Body of pancreas (tissue), 4 donors: Measurements from ENCODE around the gene PITPNB.

Experiments
- POLR2A ChIP-seq, 3 donors: fragments of 450-650 bp; IDR thresholded peaks; one replicate each; pipeline ENCODE4 v1.6.1; 2016; ENCODE audit warnings: antibody characterized with exemption in 3 of 3, mild to moderate bottlenecking in 2 of 3
- TF ChIP-seq, protein P1 (sequence below), 7 experiments: fragments of 450-650 bp in 4 of 7; fragments of 200-600 bp in 3 of 7; sonication (generic) in 3 of 7; IDR thresholded peaks; one replicate each; pipeline ENCODE4 v1.5.1; 2016 to 2019; ENCODE audit warnings: antibody characterized with exemption in 7 of 7

DNA sequence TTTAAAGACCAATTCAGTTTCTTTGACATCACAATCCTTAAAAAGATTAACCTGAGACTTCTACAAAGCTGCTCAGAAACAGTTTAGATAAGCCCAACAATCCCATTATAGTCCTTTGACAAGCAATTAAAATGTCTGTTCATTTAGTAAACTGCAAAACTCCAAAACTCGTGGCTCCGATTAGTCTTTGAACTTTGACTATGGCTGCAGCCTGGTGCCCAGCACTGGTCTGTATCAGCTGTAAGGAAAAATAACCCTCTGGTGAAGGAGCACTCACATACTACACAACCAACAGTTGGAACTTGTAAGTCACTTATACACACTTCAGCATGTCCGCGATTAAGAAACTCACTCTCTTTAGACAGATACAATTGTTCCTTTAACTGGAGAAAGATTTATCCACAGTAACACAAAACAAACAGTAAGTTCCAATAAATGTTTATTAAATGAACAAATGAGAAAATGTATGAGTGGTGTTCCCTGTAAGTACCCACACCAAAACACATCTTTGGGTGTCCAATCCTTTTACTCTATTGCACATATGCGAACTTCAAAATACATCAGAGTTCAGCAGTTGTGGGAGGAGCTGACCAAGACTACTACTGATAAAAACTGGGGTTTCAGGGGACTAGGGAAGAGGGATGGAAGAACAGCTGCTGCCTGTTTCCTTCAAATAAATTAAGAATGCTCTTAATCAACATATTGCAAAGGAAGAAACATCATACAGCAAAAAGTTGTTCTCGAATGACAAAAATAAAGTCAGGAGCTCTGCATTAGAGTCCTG is 36.4 kb downstream of the PITPNB start:
- TF ChIP-seq, protein P1, sequence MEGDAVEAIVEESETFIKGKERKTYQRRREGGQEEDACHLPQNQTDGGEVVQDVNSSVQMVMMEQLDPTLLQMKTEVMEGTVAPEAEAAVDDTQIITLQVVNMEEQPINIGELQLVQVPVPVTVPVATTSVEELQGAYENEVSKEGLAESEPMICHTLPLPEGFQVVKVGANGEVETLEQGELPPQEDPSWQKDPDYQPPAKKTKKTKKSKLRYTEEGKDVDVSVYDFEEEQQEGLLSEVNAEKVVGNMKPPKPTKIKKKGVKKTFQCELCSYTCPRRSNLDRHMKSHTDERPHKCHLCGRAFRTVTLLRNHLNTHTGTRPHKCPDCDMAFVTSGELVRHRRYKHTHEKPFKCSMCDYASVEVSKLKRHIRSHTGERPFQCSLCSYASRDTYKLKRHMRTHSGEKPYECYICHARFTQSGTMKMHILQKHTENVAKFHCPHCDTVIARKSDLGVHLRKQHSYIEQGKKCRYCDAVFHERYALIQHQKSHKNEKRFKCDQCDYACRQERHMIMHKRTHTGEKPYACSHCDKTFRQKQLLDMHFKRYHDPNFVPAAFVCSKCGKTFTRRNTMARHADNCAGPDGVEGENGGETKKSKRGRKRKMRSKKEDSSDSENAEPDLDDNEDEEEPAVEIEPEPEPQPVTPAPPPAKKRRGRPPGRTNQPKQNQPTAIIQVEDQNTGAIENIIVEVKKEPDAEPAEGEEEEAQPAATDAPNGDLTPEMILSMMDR (IDR thresholded peaks at IDR 0.05) = no peak
- TF ChIP-seq POLR2A (IDR thresholded peaks at IDR 0.05) = no peak
